HepG2 (cell line): ENCODE measurements around the gene TLE5. TPM values are rescaled to one million over a fixed set of nuclear protein-coding genes. Genes with fewer than 3 reads are reported as not detected.

Source experiments
- ATAC-seq: fragments of 200-7000 bp; cut with Tn5 transposase; 3 replicates; pipeline ENCODE4 v1.9.1; 2020; ENCODE audit warnings: mild to moderate bottlenecking, moderate library complexity
- BruUV-seq: library from RNA; stranded (reverse); fragments of 400-500 nt; replicated peaks from 2 replicates; lab custom pipeline; 2021; lab: Mats Ljungman, UMichigan
- CTCF ChIA-PET: fragments of 300-600 bp; formaldehyde crosslinking; extraction: SDS; loops from one replicate; lab custom pipeline; 2021; ENCODE audit warnings: low total read pairs, inconsistent platforms, low intra/inter-chr PET ratio; lab: Yijun Ruan, JAX
- POLR2A ChIA-PET: fragments of 350-600 bp; sonication (Branson Sonifier 250); formaldehyde crosslinking; loops from one replicate; lab custom pipeline; 2020; ENCODE audit warnings: antibody characterized with exemption, inconsistent platforms; lab: Yijun Ruan, JAX
- DNase-seq: peaks from one replicate; pipeline ENCODE4 v3.0.0-alpha.2; 2015; ENCODE audit warnings: low spot score
- FAIRE-seq: peaks from 3 replicates; lab custom pipeline; 2011; peaks lifted over from hg19 to GRCh38; lab: Jason Lieb, UNC
- H2AFZ ChIP-seq: one replicate; pipeline ENCODE4 v1.6.1; 2011; ENCODE audit warnings: low read length, inconsistent platforms
- H3K27ac ChIP-seq: fragments of 300-600 bp; 3 replicates; pipeline ENCODE4 v1.8.0; 2011; ENCODE audit warnings: mixed run types, mild to moderate bottlenecking, mixed read lengths, low read length, inconsistent platforms; ENCODE audit not compliant: insufficient read depth; ENCODE audit errors: extremely low read length
- H3K27me3 ChIP-seq, 2 experiments: fragments of 200-600 bp in 1 of 2; 2 replicates in 1 of 2; 3 replicates in 1 of 2; pipeline versions ENCODE4 v1.6.0 to v1.8.0; 2011; ENCODE audit warnings: low read length in 2 of 2, mild to moderate bottlenecking in 2 of 2, moderate library complexity in 2 of 2, inconsistent platforms in 1 of 2; ENCODE audit not compliant: insufficient read depth in 2 of 2, control insufficient read depth in 1 of 2
- H3K36me3 ChIP-seq, 2 experiments: fragments of 200-600 bp in 1 of 2; replicated peaks in 1 of 2; 2 replicates in 1 of 2; 3 replicates in 1 of 2; pipeline versions ENCODE4 v1.5.1 to v1.8.0; 2011; ENCODE audit warnings: low read length in 2 of 2, inconsistent platforms in 1 of 2; ENCODE audit not compliant: insufficient read depth in 2 of 2, control insufficient read depth in 1 of 2
- H3K4me1 ChIP-seq: 2 replicates; pipeline ENCODE4 v1.5.1; 2012; ENCODE audit warnings: low read length, inconsistent platforms; ENCODE audit not compliant: insufficient read depth
- H3K4me2 ChIP-seq: 2 replicates; pipeline ENCODE4 v1.6.0; 2011; ENCODE audit warnings: low read depth, low read length, inconsistent platforms
- H3K4me3 ChIP-seq, 3 experiments: fragments of 200-600 bp in 1 of 3; sonication (generic), shearing (Covaris generic) in 1 of 3; replicated peaks in 1 of 3; 2 replicates each; pipeline ENCODE4 v1.5.1; 2011 to 2016; ENCODE audit warnings: low read length in 3 of 3, inconsistent platforms in 2 of 3, low read depth in 2 of 3, mild to moderate bottlenecking in 2 of 3, control low read depth in 1 of 3, mixed read lengths in 1 of 3; ENCODE audit not compliant: insufficient read depth in 1 of 3
- H3K79me2 ChIP-seq: one replicate; pipeline ENCODE4 v1.6.1; 2011; ENCODE audit warnings: low read length, inconsistent platforms; ENCODE audit not compliant: insufficient read depth
- H3K9ac ChIP-seq: 2 replicates; pipeline ENCODE4 v1.6.0; 2011; ENCODE audit warnings: mild to moderate bottlenecking, low read depth, low read length, inconsistent platforms; ENCODE audit not compliant: insufficient read depth
- H3K9me3 ChIP-seq: 2 replicates; pipeline ENCODE4 v1.5.1; 2012; ENCODE audit warnings: mild to moderate bottlenecking, low read length
- H4K20me1 ChIP-seq: 2 replicates; pipeline ENCODE4 v1.6.0; 2011; ENCODE audit warnings: inconsistent platforms, mild to moderate bottlenecking, low read length, moderate library complexity; ENCODE audit not compliant: insufficient read depth
- MED8 ChIP-seq: sonication (generic); formaldehyde crosslinking; IDR thresholded peaks from 2 replicates; pipeline ENCODE4 v1.8.1; 2023; ENCODE audit warnings: mild to moderate bottlenecking, missing genetic modification reagents; ENCODE audit not compliant: insufficient replicate concordance
- ZMYM3 ChIP-seq: sonication (generic); formaldehyde crosslinking; IDR thresholded peaks from 2 replicates; pipeline ENCODE4 v1.5.1; 2020; ENCODE audit warnings: mild to moderate bottlenecking, missing genetic modification reagents
- ZNF768 ChIP-seq: sonication (generic); formaldehyde crosslinking; IDR thresholded peaks from 2 replicates; pipeline ENCODE4 v1.4.0; 2020; ENCODE audit warnings: missing genetic modification reagents
- WGBS: methylation state at CpG from one replicate; pipeline ENCODE4 v1.1.6; 2017; ENCODE audit warnings: low lambda C conversion rate; 5-methylcytosine and 5-hydroxymethylcytosine counted together
- in situ Hi-C: cut with HindIII; loops from 2 replicates; pipeline ENCODE4 v1.10.0; 2017; ENCODE audit warnings: low pct_unique_long_range_greater_than_20kb; ENCODE audit not compliant: extremely low pct_ligation_motif_present
- intact Hi-C: fragments of 100-400 bp; cut with micrococcal nuclease; formaldehyde crosslinking; loops from one replicate; pipeline ENCODE4 v1.10.0; 2022; ENCODE audit not compliant: unreplicated experiment
- polyA plus RNA-seq, 8 experiments: library from polyadenylated mRNA; depleted of rRNA in 3 of 8; stranded (reverse) in 7 of 8; unstranded in 1 of 8; fragments of >200 nt; fragmentation: Illumina TruSeq in 4 of 8; extraction: Trizol in 4 of 8; gene quantifications; 2 replicates each; pipeline versions ENCODE4 v1.2.1 to v1.2.3, GENCODE V29; 2011 to 2016; ENCODE audit warnings: low read depth in 4 of 8, missing spikeins in 1 of 8, mixed read lengths in 1 of 8; ENCODE audit not compliant: insufficient read depth in 1 of 8
- total RNA-seq, 5 experiments: library from RNA; depleted of rRNA; stranded (reverse); fragments of >200 nt; fragmentation: Illumina TruSeq; extraction: Trizol; gene quantifications; 2 replicates each; pipeline ENCODE4 v1.2.3, GENCODE V29; 2016; ENCODE audit warnings: low read depth in 1 of 5
- TF ChIP-seq, protein P1 (sequence below): sonication (generic); formaldehyde crosslinking; IDR thresholded peaks from 2 replicates; pipeline ENCODE4 v1.5.0; 2020; ENCODE audit warnings: mild to moderate bottlenecking, missing genetic modification reagents, moderate library complexity

Gene TLE5
- total and polyA plus RNA-seq, 2 of the 13 experiments (the other 11 are each of a cell fraction or from before 2014, with no cell fraction given) = 62.8 to 189 TPM

DNA sequence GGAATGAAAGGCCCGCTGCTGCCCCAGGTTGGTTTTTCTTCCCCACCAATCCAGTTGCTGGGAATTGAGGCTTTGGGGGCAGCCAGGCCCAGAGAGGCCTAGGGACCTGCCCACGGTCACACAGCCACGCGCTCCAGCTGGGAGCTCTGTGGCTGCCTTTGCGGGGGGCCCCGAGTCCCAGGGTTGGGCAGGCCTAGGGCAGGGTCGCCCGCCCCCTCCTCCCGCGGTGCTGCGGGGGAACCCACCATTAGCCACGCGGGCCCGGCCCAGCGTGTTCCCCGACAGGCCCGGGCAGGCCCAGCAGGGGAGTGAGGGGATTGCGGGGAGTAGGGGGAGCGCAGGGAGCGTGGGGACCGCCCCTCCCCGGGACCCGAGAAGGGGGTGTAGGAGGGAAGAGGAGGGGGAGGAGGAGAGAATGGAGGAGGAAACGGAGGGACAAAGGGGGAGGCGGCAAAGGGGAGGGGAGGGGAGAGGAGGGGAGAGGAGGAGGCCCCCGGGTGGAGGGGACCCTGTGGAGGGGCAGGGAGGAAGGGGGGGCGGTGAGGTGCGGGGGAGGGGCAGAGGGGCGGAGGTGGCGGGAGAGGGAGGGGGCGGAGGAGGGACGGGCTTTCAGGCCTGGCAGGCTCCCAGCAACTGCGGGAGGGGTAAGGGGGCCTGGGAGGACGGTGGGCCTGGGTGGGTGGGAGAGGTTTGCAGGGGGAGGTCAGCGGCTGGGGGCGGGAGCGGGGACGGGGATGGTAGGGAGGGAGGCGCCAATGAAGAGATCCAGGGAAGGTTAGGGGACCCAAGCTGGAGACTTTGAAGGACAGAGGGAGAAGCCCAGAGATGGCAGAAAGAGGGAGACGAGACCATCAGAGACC is 20.3 kb downstream of the TLE5 start:
- BruUV-seq = no TSS peak
- no peak for DNase-seq
- in situ Hi-C loops = no loop called here

GRCh38 chr19:3041327-3041726 is 21.0 kb downstream of the TLE5 start:
- no peak for FAIRE-seq

More for the DNA sequence above, 20.3 kb downstream of the TLE5 start:
- Histone ChIP-seq H3K9me3 (no peaks in the 10 kb centered on the region), H2AFZ (no peak overlapping the region), H3K36me3 (no peaks in the 10 kb centered on the region), H3K27me3 (peaks cover 2 to 5% of the 10 kb centered on the region in 2 experiments; a peak in 3 of 5 replicates), H3K9ac (no peak overlapping the region), H3K79me2 (no peaks in the 10 kb centered on the region), H3K4me1 (peaks cover 21% of the 10 kb centered on the region), H3K27ac (no peak overlapping the region), H4K20me1 (no peaks in the 10 kb centered on the region), H3K4me2 (peak overlapping the region; percentile 39; the same call in 1 of the 2 replicates), H3K4me3 (peak overlapping the region in 1 of 3 experiments; percentile 16; a peak in 2 of 6 replicates)
- ATAC-seq (no peak), FAIRE-seq (no peak)
- WGBS = 21% methylated on average over 27 of the region's 40 CpGs
- ChIA-PET CTCF (no interaction called here), POLR2A (no interaction called here)
- intact Hi-C loops = no loop called here
- peak; percentile 99 for TF ChIP-seq ZNF768 (CRISPR knock-in tag)
- TF ChIP-seq, protein P1, sequence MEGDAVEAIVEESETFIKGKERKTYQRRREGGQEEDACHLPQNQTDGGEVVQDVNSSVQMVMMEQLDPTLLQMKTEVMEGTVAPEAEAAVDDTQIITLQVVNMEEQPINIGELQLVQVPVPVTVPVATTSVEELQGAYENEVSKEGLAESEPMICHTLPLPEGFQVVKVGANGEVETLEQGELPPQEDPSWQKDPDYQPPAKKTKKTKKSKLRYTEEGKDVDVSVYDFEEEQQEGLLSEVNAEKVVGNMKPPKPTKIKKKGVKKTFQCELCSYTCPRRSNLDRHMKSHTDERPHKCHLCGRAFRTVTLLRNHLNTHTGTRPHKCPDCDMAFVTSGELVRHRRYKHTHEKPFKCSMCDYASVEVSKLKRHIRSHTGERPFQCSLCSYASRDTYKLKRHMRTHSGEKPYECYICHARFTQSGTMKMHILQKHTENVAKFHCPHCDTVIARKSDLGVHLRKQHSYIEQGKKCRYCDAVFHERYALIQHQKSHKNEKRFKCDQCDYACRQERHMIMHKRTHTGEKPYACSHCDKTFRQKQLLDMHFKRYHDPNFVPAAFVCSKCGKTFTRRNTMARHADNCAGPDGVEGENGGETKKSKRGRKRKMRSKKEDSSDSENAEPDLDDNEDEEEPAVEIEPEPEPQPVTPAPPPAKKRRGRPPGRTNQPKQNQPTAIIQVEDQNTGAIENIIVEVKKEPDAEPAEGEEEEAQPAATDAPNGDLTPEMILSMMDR (CRISPR knock-in tag) = no peak
- peak; percentile 64 for TF ChIP-seq ZMYM3 (CRISPR knock-in tag)

More at GRCh38 chr19:3041327-3041726, 21.0 kb downstream of the TLE5 start:
- Histone ChIP-seq H3K4me1 (peaks cover 26% of the 10 kb centered on the region), H3K27me3 (peaks cover 2 to 5% of the 10 kb centered on the region in 2 experiments; a peak in 3 of 5 replicates), H3K9me3 (no peaks in the 10 kb centered on the region), H3K4me3 (no peak overlapping the region), H3K36me3 (no peaks in the 10 kb centered on the region), H4K20me1 (no peaks in the 10 kb centered on the region), H3K4me2 (no peak overlapping the region), H3K79me2 (no peaks in the 10 kb centered on the region), H2AFZ (no peak overlapping the region), H3K27ac (no peak overlapping the region), H3K9ac (no peak overlapping the region)
- no peak for ATAC-seq
- in situ Hi-C loops (no loop called here), intact Hi-C loops (no loop called here)
- TF ChIP-seq MED8 (CRISPR knock-in tag) = no peak
- WGBS = 56% methylated on average over 10 of the region's 12 CpGs
- ChIA-PET CTCF (no interaction called here), POLR2A (no interaction called here)
- no TSS peak for BruUV-seq
- no peak for DNase-seq
